Measurements from ENCODE around the gene PLA2G2A.
"Not testable (repeated sequence)": the region's sequence is repeated elsewhere in the genome, so short reads cannot be mapped to it uniquely, and the experiment has no call there.

The PLA2G2A gene

GRCh38 chr1:19971664-19972063 lies 7.8 kb downstream of the PLA2G2A start:
- DNase-seq = no peak

GRCh38 chr1:19969898-19970660 lies 9.3 kb downstream of the PLA2G2A start:
- no peak for DNase-seq

GRCh38 chr1:19967808-19968207 lies 11.6 kb downstream of the PLA2G2A start:
- DNase-seq = no peak

DNA sequence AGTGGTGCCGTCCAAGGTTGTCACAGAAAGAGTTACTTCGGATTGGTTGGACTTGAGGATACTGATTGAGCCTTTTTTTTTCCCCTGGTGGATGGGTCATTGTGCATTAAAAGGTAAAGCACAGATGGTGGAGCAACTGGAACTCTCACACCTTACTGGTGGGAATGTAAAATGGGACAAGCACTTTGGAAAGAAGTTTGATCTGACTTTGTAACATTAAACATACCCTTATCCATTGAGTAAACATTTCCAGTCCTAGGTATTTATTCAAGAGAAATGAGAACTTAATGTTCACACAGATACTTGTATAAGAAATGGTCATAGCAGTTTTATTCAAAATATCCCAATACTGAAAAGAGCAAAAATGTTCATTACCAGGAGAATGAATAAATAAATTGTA lies 14.9 kb downstream of the PLA2G2A start:
- DNase-seq = no peak

DNA sequence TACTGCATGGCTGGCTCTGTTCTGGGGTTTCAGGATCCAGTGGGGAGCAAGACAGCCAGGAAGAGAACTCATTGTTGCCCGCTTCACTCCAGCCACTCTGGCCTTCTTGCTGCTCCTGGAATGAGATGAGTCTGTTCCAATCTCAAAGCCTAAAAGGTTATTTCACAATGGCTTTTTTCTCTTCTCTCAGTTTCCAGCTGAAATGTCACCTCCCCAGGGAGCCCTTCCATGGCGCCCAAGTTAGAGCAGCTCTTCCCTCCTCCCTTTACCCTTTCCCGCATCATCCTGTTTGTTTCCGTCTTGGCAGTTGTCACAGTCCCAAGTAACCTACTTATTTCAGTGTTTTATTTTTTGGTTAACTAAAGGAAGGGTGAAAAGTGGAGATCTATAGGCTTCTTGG lies 15.8 kb downstream of the PLA2G2A start:
- no peak for DNase-seq

- DNase-seq = no peak
These were observed 18.8 kb downstream of the PLA2G2A start for GRCh38 chr1:19960591-19960990.

DNA sequence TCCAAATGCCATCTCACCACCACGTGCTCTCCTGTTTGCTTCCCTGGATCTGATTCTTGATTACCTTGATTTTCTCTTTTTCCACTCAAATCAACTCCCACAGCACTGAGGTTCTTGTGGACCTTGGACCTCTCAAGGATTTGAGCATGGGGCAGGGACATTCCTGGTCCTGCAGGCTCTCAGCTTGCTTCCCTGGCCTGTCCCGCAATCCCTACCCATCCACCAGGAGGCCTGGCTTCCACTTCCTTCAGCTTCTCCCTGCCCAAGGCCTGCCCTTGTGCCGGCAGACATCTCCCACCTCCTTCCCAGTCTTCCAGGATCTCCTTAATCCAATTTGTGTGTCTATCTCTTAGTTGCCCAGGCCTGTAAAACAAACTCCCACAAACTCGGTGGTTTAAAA lies 21.6 kb downstream of the PLA2G2A start:
- no peak for DNase-seq

DNA sequence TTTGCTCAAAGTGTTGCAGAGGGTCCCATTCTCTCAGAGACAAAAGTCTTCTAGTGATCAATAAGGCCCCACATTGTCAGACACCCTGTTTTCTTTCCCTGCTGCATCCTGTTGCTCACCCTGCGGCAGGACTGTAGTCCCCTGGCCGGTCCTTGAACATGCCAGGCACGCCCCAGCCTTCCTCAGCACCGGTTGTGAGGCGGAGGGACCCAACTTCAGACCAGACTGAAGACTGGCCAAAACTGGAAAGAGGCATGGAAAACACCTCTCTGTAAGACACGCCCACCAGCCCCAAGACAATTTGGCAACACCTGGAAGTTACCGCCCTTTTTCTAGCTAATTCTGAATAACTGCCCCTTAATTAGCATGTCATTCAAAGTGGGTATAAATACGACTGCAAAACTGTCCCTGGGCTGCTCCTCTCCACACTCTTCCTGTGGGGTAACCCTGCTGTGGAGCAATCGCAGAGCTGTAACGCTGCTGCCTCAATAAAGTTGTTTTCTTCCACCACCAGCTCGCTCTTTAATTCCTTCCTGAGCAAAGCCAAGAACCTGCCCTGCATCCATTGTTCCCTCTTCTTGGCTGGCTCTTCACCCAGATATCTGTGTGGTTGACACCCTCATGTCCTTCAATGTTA lies 23.8 kb downstream of the PLA2G2A start:
- no peak for DNase-seq

GRCh38 chr1:19954059-19954458 lies 25.4 kb downstream of the PLA2G2A start:
- no peak for DNase-seq

DNA sequence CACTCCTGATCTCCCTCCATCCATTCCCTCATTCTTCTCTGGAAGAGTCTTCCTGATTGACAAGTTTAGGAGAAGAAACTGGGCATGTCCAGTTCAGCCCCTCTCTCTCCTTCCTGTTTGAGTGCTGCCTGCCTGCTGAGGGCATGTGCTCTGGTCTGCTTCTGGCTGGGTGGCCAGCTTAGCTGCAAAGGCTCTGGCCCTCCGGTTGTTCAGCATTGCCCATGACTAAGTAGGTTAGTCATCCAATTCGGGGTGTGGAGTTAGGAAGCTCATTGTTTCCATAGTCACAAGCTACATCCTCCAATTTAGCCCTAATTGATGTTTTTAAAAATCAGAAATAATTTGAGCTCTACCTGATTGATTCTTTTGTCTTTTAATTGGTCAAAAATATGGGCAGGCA lies 30.4 kb downstream of the PLA2G2A start:
- no peak for DNase-seq

- no peak for DNase-seq
These were observed 32.4 kb downstream of the PLA2G2A start for GRCh38 chr1:19946971-19947370.

DNA sequence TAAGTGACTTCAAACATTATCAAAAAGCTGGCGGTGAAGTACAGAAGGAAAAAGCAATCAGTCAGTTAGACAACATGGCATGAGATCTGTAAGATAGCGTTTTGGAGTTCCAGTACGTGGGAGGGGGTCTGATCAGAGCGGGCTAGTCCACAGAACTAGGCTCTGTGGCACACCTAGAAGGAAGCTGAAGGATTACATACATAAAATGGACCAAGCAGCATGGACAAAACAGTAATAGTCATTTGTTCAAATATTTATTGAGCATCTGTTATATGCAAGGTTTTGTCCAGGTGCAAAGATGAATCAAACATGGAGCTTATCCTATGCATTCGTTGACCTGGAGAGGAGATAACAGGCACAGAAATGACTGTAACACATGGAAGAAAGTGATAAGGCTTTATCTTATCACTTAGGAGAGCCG lies 33.1 kb downstream of the PLA2G2A start:
- DNase-seq = no peak

- no peak for DNase-seq
These were observed 33.5 kb downstream of the PLA2G2A start for GRCh38 chr1:19945914-19946313.

DNA sequence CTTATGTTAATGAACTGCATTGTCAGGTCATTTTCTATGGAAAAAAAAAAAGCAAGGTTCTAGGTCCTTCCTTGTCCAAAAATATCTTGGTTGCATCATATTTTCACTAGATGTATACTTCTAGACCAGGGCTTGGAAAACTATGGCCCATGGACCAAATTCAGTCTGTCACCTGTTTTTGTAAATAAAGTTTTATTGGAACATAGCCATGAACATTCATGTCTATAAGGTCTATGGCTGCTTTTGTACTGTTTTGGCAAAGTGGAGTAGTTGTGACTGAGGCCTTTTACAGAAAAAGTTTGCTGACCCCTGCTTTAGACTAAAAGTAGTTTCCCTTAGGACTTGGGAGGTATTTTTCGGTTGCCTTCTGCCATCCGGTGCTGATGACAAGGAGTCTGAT lies 36.8 kb downstream of the PLA2G2A start:
- no peak for DNase-seq

DNA sequence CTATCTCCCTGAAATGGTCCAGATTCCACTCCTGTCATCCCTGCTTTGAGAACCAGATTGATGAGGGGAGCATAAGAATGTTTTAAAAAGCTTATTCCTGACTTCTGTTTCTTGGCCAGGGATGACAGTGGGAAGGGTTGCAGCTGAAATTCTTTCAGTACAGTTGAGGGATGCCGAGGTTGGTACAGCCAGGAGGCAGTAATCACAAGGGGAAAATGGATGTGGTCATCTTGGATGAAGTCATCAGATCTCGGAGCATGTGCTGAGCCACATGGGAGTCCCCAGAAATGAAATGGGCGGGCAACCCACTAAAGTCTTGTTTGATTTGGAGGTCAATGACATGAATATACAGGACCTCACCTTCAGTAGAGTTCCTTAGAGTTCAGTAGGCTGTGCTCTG lies 37.3 kb downstream of the PLA2G2A start:
- no peak for DNase-seq

GRCh38 chr1:19941206-19941568 lies 38.2 kb downstream of the PLA2G2A start:
- no peak for DNase-seq

- DNase-seq = no peak
These were observed 38.8 kb downstream of the PLA2G2A start for GRCh38 chr1:19940486-19941205.

DNA sequence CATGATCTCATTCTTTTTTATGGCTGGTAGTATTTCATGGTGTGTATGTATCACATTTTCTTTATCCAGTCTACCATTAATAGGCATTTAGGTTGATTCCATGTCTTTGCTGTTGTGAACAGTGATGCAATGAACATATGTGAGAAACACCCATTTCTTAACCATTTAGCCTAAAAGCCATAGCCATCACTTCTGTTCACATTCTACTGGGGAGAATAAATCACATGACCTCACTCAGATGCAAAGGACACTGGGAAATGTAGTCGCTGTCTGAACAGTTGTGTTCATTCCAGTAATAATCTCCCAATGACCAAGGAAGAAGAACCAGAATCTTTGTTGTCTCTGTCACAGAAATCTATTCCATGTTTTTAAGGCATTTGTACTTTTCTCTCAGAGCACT lies 40.9 kb downstream of the PLA2G2A start:
- no peak for DNase-seq

GRCh38 chr1:19936061-19936750 lies 43.2 kb downstream of the PLA2G2A start:
- no peak for DNase-seq

- DNase-seq = no peak
These were observed 45.1 kb downstream of the PLA2G2A start for GRCh38 chr1:19934336-19934735.

DNA sequence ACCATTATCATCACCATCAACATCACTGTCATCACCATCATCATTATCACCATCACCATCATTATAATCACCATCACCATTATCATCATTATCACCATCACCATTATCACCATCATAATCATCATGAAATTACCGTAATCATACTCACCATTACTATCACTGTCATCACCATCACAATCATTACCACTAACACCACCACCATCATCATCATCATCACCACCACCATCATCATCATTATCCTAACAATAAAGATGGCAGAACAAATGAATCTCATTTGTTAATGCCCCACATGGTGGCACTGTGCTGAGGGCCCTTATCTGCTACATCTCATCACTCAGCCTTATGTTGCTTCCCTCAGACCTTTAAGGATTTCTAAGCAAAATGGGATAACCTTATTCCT lies 46.6 kb downstream of the PLA2G2A start:
- no peak for DNase-seq

DNA sequence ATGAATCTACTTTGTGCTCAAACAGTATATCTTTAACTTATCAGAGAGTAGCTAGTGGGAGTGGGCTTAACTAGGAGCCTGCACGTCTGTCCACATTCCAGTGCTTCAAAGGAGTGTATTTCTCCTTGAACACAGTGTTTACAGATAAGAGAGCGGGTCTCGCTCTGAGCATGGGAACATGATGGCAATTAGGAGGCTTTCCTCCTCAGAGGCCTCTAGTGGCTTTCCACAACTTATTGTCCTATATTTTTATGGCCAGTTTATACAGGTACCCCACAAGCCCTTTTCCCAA lies 52.3 kb downstream of the PLA2G2A start:
- DNase-seq = not testable (repeated sequence)

- no peak for DNase-seq
These were observed 52.9 kb downstream of the PLA2G2A start for GRCh38 chr1:19926296-19927129.
